ENCODE measurements around the gene KCNB1. TPM values are rescaled to one million over a fixed set of nuclear protein-coding genes. Genes with fewer than 3 reads are reported as not detected.

KCNB1 gene
- total and polyA plus RNA-seq, 8 donors: 0.12 to 21.0 (median 2.3) TPM; not detected in 1

GRCh38 chr20:49477200-49477599 is 5.3 kb downstream of the KCNB1 start:
- H3K27me3 ChIP-seq: peaks cover 0 to 31% (median 2%) of the 10 kb centered on the region in 3 donors
- H3K36me3 ChIP-seq: no peaks in the 10 kb centered on the region
- H3K27ac ChIP-seq: no peak overlapping the region
- H3K4me3 ChIP-seq: no peak overlapping the region
- H3K9me3 ChIP-seq: no peaks in the 10 kb centered on the region
- no peak for DNase-seq
- intact Hi-C loops (cut with DNase I; ENCODE audit: low total_unique reads): no loop called here
- no peak for TF ChIP-seq CTCF (IDR thresholded peaks at IDR 0.05)
- TF ChIP-seq POLR2AphosphoS5 (IDR thresholded peaks at IDR 0.05): no peak
- TF ChIP-seq POLR2A (IDR thresholded peaks at IDR 0.05): no peak
- no peak for TF ChIP-seq EP300 (IDR thresholded peaks at IDR 0.05)
- H3K4me1 ChIP-seq: peaks cover 5 to 54% (median 19%) of the 10 kb centered on the region in 4 donors
- WGBS, 5 donors: 64 to 78% (median 73%) methylated on average over 3 of the region's 3 CpGs

GRCh38 chr20:49476016-49476355 is 6.5 kb downstream of the KCNB1 start:
- intact Hi-C loops (cut with DNase I; ENCODE audit: low total_unique reads): no loop called here
- peaks cover 5 to 42% (median 14%) of the 10 kb centered on the region in 4 donors for H3K4me1 ChIP-seq
- no peak for TF ChIP-seq EP300 (IDR thresholded peaks at IDR 0.05)
- no peak for TF ChIP-seq POLR2AphosphoS5 (IDR thresholded peaks at IDR 0.05)
- TF ChIP-seq POLR2A (IDR thresholded peaks at IDR 0.05): no peak
- no peak for TF ChIP-seq CTCF (IDR thresholded peaks at IDR 0.05)
- H3K9me3 ChIP-seq: no peaks in the 10 kb centered on the region
- H3K36me3 ChIP-seq: peaks cover 0 to 4% (median 0%) of the 10 kb centered on the region in 4 donors
- H3K27me3 ChIP-seq: peaks cover 0 to 25% (median 0%) of the 10 kb centered on the region in 3 donors
- no peak overlapping the region for H3K27ac ChIP-seq
- no peak for DNase-seq
- no peak overlapping the region for H3K4me3 ChIP-seq
- WGBS, 5 donors: 58 to 76% (median 69%) methylated on average over 7 of the region's 7 CpGs

GRCh38 chr20:49475292-49476015 is 7.0 kb downstream of the KCNB1 start:
- peaks cover 0 to 6% (median 0%) of the 10 kb centered on the region in 4 donors for H3K36me3 ChIP-seq
- intact Hi-C loops (cut with DNase I; ENCODE audit: low total_unique reads): no loop called here
- no peak for DNase-seq
- H3K27ac ChIP-seq: no peak overlapping the region
- TF ChIP-seq CTCF (IDR thresholded peaks at IDR 0.05) (no peak), POLR2AphosphoS5 (IDR thresholded peaks at IDR 0.05) (no peak)
- H3K27me3 ChIP-seq: peaks cover 0 to 28% (median 0%) of the 10 kb centered on the region in 3 donors
- 80 to 93% (median 90%) methylated on average over 6 of the region's 6 CpGs for whole genome bisulfite sequencing, 5 donors
- H3K9me3 ChIP-seq: no peaks in the 10 kb centered on the region
- H3K4me1 ChIP-seq: peaks cover 5 to 37% (median 12%) of the 10 kb centered on the region in 4 donors
- no peak overlapping the region for H3K4me3 ChIP-seq

GRCh38 chr20:49471397-49471796 is 11.1 kb downstream of the KCNB1 start:
- no peak overlapping the region for H3K4me3 ChIP-seq
- intact Hi-C loops (cut with DNase I; ENCODE audit: low total_unique reads): no loop called here
- H3K27ac ChIP-seq: no peak overlapping the region
- peaks cover 0 to 32% (median 4%) of the 10 kb centered on the region in 3 donors for H3K27me3 ChIP-seq
- WGBS, 5 donors: 54 to 75% (median 70%) methylated on average over 5 of the region's 5 CpGs
- peaks cover 0 to 6% (median 0%) of the 10 kb centered on the region in 4 donors for H3K36me3 ChIP-seq
- TF ChIP-seq EP300 (IDR thresholded peaks at IDR 0.05) (no peak), CTCF (IDR thresholded peaks at IDR 0.05) (no peak), POLR2AphosphoS5 (IDR thresholded peaks at IDR 0.05) (no peak)
- no peak for DNase-seq
- peaks cover 0 to 16% (median 0%) of the 10 kb centered on the region in 4 donors for H3K4me1 ChIP-seq
- no peaks in the 10 kb centered on the region for H3K9me3 ChIP-seq

Measured in stomach (tissue), 9 donors.